AG08395 (cell line): ENCODE measurements around the gene LMNTD2.
"Not testable (repeated sequence)": the region's sequence is repeated elsewhere in the genome, so short reads cannot be mapped to it uniquely, and the experiment has no call there.

Experiments
- DNase-seq: peaks from one replicate; pipeline ENCODE4 v3.0.0; 2012; ENCODE audit warnings: mixed read lengths, low spot score

Gene LMNTD2

GRCh38 chr11:586376-587316 lies 26.1 kb upstream of the LMNTD2 start:
- no peak for DNase-seq

DNA sequence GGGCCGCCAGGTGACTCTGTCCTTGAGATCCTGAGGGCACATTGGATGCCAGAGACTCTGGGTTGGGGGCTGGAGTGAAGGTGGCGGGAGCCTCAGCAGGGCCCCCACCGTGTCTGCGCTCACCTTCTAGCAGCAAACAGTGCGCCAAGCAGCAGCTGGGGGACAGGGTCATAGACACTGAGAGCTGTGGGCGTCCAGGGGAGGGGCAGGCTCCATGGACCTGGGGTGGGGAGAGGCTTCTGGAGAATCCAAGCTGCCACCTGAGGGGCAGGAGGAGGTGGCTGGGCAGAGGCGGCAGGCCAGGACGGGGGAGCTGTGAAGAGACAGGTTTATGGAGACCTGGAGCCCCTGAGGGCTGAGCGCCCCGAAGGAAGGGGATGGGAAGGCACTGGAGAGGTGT lies 23.7 kb upstream of the LMNTD2 start:
- DNase-seq = no peak

DNA sequence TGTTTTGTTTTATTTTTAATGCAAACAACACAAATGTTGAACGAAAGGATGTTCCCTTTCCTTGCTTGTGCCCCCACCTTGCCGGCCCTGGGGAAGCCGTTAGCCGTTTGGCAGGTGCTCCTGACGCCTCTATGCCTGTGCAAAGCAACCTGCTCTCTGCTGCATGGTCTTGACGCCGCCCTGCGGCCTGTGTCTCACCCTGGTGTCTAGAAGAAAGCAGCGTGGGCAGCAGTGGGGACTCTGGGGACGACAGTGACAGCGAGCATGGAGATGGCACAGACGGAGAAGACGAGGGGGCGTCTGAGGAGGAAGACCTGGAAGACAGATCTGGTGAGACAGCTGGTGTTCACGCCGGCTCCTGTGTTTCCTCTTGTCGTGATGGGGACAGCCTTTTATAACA lies 21.2 kb upstream of the LMNTD2 start:
- DNase-seq = no peak

- no peak for DNase-seq
Observed at GRCh38 chr11:581342-581741, 20.8 kb upstream of the LMNTD2 start.

DNA sequence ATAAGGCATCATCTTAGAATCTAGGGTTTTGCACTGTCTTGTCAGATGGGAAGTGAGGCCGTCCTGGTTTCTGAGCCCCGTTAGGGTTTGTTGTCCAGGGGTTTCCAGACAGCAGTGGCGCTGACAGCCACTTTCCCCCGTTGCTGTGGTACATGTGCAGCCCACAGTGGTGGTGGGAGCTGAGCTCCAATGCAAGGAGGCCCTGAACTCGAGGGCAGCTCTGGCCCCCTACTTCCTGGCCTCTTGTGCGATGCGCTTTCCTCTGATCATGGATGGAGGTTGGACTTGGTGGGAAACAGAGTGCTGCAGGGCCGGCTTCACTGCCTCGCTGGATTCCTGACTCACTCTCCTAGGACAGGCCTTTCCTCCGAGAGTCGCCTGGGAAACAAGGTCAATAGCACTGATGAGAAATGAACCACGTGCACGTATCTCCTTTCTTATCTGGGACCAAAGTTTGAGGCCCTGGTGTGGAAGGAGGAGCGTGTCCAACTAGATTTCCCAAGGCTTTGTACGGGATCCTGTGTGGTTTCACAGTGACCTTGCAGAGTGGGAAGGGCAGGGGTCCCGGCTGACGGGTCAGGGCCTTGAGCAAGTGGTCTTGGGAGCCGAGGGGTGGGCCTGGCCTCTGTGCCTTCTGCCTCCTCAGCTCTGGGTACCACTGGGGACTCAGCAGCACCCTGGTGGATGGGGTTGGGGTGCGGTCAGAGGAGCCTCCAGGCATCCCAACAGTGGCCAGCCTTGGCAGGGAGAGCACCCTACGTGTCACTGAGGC lies 19.5 kb upstream of the LMNTD2 start:
- no peak for DNase-seq

DNA sequence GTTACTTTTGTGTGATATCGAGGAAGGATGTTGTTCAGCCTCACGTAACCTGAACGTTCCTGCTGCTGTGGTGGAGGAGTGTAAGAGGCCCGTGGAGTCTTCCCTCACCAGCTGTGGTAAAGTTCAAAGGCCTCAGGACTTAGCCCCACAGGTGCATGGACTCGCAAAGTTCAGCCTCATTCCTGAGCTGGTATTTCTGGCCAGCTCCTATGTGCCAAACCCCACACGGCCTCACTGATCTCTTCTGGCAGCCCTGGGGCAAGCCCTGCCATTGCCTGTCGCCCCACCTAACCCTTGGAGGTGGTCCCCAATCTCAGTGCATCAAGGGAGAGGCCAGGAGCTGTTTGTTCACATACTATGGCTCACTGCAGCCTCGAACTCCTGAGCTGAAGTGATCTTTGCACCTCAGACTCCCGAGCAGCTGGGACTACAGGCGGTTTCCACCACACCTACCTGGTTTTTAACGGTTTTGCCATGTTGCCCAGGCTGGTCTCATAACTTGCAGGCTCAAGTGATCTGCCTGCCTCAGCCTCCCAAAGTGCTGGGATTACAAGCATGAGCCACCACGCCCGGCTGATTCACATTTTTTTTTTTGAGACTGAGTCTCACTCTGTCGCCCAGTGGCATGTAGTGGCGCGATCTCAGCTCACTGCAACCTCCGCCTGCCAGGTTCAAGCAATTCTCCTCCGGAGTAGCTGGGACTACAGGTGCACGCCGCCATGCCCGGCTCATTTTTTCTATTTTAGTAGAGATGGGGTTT lies 17.9 kb upstream of the LMNTD2 start:
- no peak for DNase-seq

GRCh38 chr11:577611-577894 lies 17.0 kb upstream of the LMNTD2 start:
- DNase-seq = no peak

DNA sequence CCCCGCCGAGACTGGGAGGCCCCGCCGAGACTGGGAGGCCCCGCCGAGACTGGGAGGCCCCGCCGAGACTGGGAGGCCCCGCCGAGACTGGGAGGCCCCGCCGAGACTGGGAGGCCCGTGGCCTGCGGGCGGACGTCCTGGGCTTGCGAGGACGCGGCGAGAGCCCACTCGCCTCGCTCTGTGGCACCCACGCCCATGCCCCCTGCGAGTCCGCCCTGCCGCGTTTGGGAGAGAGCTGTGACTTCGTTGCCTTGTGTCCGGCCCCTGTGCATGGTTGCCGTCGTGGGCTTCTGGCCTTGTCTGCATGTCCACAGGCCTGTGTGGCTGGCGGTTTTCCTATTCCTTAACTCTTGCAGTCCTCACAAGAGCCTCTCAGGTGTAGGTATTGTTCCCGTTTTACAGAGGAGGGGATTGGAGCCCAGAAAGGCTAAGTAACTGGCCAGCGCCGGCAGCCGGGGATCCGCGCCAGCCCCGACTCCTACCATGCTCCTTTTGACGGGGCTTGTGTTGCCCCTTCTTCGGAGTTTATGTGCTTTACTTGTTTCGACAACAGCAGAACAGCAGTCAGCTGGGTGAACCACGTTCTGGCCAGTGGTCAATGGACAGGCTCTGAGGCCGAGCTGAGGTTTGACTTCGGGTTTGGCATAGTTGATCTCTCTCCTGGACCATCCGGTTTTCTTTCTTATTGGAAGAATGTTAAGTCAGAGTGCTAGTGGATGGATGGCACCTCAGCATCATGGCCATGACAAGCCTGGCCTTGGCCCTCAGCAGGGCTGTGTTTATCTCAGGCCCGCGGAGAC lies 16.5 kb upstream of the LMNTD2 start:
- no peak for DNase-seq

DNA sequence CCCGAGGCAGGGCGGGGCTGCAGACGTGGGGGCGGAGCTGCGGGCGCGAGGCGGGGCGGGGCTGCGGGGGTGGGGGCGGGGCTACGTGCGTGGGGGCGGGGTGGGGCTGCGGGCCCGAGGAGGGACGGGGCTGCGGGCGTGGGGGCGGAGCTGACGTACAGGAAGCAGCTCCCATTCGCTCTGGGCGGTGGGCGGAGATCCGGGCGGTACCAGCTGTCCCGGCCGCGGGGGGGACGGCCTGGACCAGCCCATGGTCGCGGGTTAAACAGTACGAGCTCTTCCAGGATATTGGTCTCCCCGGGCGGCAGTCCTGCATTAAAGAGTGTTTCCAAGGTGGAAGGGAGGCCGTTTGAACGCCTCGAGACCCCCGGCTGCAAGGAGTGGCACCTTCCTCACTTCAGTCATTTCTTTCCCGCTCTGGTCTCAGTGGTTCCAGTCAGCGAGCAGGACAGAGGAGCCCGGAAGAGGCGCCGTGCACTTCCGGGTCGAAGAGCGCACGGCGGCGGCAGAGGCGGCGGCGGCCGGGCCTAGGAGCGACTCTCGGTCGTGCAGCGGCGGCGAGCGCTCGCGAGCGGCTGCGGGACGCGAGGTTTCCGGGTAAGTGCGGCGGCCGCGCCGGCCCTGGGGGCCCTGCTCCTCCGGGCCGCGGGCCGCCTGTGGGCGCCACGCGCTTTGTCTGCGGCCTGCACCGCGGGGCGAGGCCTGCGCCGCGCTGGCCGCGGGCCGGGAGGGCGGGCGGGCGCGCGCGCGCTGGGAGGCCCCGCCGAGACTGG lies 15.6 kb upstream of the LMNTD2 start, which contains the start of gene PHRF1:
PHRF1 (plus strand) TSS at position 475 of the 773 bp plus-strand sequence. CDS start 5,043 bp downstream, outside the sequence.
- DNase-seq = peak; percentile 99

- DNase-seq = peak; percentile 43
Observed at GRCh38 chr11:575313-575995, 14.9 kb upstream of the LMNTD2 start.

DNA sequence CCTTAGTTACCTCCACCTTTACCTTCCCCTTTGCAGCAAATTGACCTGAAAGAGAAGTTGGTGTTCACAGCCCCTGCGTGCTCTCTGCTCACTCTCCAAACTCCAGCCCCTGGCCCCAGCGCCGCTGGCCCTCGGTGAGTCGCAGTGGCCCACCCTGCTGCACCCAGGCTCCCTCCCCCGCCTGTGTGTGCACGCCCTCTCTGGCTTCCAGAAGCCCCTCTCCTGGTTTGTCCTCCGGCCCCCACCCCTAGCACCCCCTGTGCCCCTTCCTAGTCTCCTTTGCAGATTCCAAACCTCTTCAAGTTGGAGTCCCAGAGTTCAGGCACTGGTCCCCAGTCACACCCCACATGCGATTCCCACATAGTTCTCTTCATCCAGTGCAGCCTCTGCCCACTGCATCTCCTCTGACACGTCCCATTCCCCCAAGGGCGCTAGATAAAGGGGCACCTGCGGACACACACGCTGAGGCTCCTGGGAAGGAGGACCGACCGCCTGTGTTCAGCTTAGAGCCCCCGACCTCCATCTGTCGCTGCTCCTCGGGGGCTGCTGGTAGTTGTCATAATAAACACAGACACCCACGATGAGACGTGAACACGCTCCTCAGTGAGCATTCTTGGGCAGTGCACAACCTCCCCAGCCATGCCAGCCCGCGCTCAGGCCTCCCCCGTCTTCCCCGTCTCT lies 14.2 kb upstream of the LMNTD2 start:
- DNase-seq = no peak

- DNase-seq = not testable (repeated sequence)
Observed at GRCh38 chr11:574031-574570, 13.6 kb upstream of the LMNTD2 start.

DNA sequence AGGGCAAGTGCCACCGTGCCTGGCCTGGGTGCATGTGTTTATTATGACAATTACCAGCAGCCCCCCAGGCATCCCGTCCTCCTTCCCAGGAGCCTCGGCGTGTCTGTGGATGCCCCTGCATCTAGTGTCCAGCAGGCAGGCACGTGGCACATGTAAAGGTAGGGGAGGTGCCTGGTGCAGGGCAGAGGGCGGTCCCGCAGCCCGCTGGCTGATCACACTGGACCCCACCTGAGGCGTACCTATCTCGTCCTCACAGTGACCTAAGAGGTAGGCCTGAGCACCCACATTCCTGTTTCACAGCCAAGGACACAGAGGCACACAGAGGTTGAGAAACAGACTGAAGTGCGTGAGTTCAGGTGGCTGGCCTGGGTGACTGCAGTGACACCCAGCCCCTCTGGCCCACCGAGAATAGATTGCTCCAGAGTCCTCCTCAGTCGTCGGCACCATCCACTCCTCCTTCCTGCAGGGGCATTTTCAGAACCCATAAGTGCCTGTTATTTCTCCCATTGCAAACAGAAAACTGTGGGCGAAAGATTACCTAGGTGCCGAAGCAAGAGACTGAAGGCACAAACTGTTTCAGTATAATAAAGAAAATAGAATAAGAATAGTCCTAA lies 12.7 kb upstream of the LMNTD2 start:
- no peak for DNase-seq

DNA sequence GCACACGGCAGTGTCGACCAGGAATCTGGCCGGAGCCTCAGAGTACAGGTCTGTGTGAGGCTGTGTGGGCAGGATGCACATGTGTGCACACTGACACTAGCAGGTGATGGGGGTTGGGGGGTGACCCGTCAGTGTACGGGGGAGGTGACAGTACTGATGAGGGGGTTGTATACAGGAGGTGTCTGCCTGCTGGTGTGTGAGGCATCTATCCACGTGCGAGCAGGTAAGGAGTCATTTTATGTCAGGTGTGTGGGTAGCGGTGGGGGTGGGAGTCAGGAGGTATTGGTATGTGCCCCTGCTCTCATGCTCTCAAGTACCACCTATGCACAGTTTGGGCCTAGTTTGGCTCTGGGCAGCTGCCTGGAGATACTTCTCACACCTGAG lies 11.3 kb upstream of the LMNTD2 start:
- no peak for DNase-seq

- DNase-seq = no peak
Observed at GRCh38 chr11:569158-569885, 8.8 kb upstream of the LMNTD2 start.

DNA sequence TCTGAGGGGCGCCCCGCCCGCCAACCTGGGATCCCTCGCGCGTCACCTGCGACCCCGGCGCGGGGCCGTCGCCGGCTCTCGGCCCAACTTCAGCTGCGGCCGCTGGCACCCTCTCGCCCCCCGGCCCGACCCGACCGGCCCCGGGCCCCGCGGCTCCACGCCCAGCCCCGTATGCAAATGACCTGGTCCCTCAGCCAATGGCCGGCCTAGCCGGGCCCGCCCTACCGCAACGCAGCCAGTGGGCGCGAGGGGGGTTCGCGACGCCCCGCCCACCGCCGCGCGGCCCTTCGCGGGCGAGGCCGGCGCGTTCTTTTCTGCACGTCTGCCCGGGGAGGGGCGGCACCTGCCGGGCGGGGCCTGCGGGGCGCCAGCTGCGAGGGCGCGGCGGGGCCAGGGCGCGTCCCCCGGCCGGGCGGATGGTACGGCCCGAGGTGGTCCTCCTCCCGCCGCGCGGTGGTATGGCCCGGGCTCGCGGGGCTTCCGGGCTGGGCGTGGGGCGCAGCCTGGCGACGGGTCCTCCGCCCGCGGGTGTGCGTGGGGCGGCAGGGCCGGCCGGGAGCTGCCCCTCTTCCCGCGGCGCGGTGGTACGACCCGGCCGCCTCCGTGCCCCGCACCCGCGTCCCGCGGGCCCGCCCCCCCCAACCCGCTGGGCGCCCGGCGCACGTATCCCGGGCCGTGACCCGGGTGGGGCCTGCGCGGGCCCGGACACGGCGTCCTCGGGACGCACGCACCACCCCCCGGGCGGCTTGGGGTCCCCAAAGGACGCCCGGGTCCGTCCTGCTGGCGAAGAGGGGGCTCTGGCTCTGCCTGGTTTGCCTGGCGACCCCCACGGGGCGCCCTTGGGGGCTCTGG lies 8.0 kb upstream of the LMNTD2 start:
- peak; percentile 98 for DNase-seq

DNA sequence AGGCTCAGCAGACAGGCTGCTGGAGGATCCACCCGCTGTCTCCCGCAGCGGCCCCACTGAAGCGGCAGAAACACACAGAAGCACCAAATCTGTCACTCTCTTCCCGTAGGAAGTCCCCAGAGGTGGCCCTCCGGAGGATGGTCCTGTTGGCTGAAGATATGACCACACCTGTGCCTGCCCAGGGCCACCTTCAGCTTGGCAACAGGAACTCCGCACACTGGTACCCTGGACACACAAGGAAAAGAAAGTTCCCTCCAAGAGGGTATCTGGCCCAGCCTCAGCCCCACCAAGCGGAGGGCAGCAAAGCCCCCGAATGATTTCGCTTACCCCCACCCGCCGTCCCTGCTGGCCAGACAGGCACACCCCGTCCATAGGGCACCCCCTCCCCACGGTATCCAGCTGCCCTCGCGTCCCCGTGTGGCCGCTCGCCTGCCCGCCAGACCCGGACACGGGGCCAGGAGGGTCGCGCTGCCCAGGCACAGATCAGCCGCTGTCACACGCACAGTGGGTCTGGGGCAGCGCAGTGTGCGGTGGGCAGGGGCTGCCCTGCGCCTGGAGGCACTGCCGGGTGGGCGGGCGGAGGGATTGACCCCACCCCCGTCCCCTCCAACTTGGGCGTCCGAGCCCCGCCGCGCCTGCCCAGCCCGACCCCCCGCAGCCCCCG lies 7.2 kb upstream of the LMNTD2 start:
- DNase-seq = no peak
